Stomach (tissue), 4 donors: ENCODE results near the gene S100P.

ENCODE experiments used
- POLR2A ChIP-seq, 4 donors: fragments of 450-650 bp; IDR thresholded peaks; one replicate each; pipeline ENCODE4 v1.6.1; 2016; ENCODE audit warnings: antibody characterized with exemption in 4 of 4, control low read depth in 2 of 4, mild to moderate bottlenecking in 1 of 4, moderate library complexity in 1 of 4
- POLR2AphosphoS5 ChIP-seq, 3 donors: sonication (generic); formaldehyde crosslinking; IDR thresholded peaks; one replicate each; pipeline ENCODE4 v1.6.1; 2016; ENCODE audit warnings: antibody characterized with exemption in 3 of 3
- TF ChIP-seq, protein P1 (sequence below), 7 experiments: fragments of 450-650 bp in 4 of 7; fragments of 200-600 bp in 3 of 7; sonication (generic) in 3 of 7; IDR thresholded peaks; one replicate each; pipeline ENCODE4 v1.5.1; 2016 to 2019; ENCODE audit warnings: antibody characterized with exemption in 7 of 7, control low read depth in 2 of 7, mild to moderate bottlenecking in 1 of 7

DNA sequence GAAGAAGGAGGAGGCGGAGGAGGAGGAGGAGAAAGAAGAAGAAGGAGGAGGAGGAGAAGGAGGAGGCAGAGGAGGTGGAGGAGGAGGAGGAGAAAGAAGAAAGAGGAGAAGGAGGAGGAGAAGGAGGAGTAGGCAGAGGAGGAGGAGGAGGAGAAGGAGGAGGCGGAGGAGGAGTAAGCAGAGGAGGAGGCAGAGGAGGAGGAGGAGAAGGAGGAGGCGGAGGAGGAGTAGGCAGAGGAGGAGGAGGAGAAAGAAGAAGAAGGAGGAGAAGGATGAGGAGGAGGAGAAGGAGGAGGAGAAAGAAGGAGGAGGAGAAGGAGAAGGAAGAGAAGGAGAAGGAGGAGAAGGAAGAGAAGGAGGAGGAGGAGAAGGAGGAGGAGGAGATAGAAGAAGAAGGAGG is 33.2 kb upstream of the S100P start:
- TF ChIP-seq, protein P1, sequence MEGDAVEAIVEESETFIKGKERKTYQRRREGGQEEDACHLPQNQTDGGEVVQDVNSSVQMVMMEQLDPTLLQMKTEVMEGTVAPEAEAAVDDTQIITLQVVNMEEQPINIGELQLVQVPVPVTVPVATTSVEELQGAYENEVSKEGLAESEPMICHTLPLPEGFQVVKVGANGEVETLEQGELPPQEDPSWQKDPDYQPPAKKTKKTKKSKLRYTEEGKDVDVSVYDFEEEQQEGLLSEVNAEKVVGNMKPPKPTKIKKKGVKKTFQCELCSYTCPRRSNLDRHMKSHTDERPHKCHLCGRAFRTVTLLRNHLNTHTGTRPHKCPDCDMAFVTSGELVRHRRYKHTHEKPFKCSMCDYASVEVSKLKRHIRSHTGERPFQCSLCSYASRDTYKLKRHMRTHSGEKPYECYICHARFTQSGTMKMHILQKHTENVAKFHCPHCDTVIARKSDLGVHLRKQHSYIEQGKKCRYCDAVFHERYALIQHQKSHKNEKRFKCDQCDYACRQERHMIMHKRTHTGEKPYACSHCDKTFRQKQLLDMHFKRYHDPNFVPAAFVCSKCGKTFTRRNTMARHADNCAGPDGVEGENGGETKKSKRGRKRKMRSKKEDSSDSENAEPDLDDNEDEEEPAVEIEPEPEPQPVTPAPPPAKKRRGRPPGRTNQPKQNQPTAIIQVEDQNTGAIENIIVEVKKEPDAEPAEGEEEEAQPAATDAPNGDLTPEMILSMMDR (IDR thresholded peaks at IDR 0.05): no peak
- TF ChIP-seq POLR2AphosphoS5 (IDR thresholded peaks at IDR 0.05) (no peak), POLR2A (IDR thresholded peaks at IDR 0.05) (no peak)
